HT-29 (cell line): ENCODE data around the gene TBCD. TPM values are rescaled to one million over a fixed set of nuclear protein-coding genes. Genes with fewer than 3 reads are reported as not detected.

Experiments
- DNase-seq: peaks from one replicate; pipeline ENCODE4 v3.0.0-alpha.2; 2015; ENCODE audit warnings: low spot score
- total RNA-seq: library from RNA; depleted of rRNA; stranded (reverse); fragments of >200 nt; shearing (Covaris generic); gene quantifications from 2 replicates; pipeline ENCODE4 v1.2.3, GENCODE V29; 2014

Gene TBCD
- total RNA-seq, 1 experiment from 2014 or later, result 72.0 TPM

GRCh38 chr17:82789806-82790205 is 37.9 kb downstream of the TBCD start:
- no peak for DNase-seq

- no peak for DNase-seq
These were observed 38.5 kb downstream of the TBCD start for GRCh38 chr17:82790391-82790790.

GRCh38 chr17:82791532-82791931 is 39.7 kb downstream of the TBCD start:
- DNase-seq, result no peak

- no peak for DNase-seq
These were observed 42.2 kb downstream of the TBCD start for GRCh38 chr17:82793974-82794630.

- no peak for DNase-seq
These were observed 43.1 kb downstream of the TBCD start for GRCh38 chr17:82794781-82795482.

- DNase-seq, result no peak
These were observed 43.8 kb downstream of the TBCD start for GRCh38 chr17:82795615-82796014.

GRCh38 chr17:82797061-82797460 is 45.2 kb downstream of the TBCD start:
- DNase-seq, result no peak

- no peak for DNase-seq
These were observed 46.9 kb downstream of the TBCD start for GRCh38 chr17:82798752-82799151.

- DNase-seq, result no peak
These were observed 47.7 kb downstream of the TBCD start for GRCh38 chr17:82799591-82799990.

- no peak for DNase-seq
These were observed 49.0 kb downstream of the TBCD start for GRCh38 chr17:82800885-82801284.

- DNase-seq, result no peak
These were observed 49.6 kb downstream of the TBCD start for GRCh38 chr17:82801377-82801970.

GRCh38 chr17:82802075-82802780 is 50.4 kb downstream of the TBCD start:
- DNase-seq, result no peak

GRCh38 chr17:82803185-82803584 is 51.3 kb downstream of the TBCD start:
- no peak for DNase-seq

GRCh38 chr17:82803606-82804005 is 51.7 kb downstream of the TBCD start:
- DNase-seq, result no peak

GRCh38 chr17:82804442-82805191 is 52.8 kb downstream of the TBCD start:
- no peak for DNase-seq

- no peak for DNase-seq
These were observed 53.4 kb downstream of the TBCD start for GRCh38 chr17:82805254-82805653.

- no peak for DNase-seq
These were observed 54.0 kb downstream of the TBCD start for GRCh38 chr17:82805823-82806222.

- DNase-seq, result no peak
These were observed 54.8 kb downstream of the TBCD start for GRCh38 chr17:82806645-82807044.

- no peak for DNase-seq
These were observed 55.2 kb downstream of the TBCD start for GRCh38 chr17:82807101-82807500.

- no peak for DNase-seq
These were observed 55.7 kb downstream of the TBCD start for GRCh38 chr17:82807562-82807961.

- no peak for DNase-seq
These were observed 56.1 kb downstream of the TBCD start for GRCh38 chr17:82808006-82808405.
